Endodermal cell (in vitro differentiated cells): ENCODE results near the gene DLD. TPM values are rescaled to one million over a fixed set of nuclear protein-coding genes. Genes with fewer than 3 reads are reported as not detected.
A peak's percentile ranks its signal among the peaks of the same experiment; 100 is the strongest.

Experiments used
- DNase-seq: peaks from one replicate; pipeline ENCODE4 v3.0.0-alpha.2; 2017
- H3K27ac ChIP-seq: 2 replicates; pipeline ENCODE4 v1.5.1; 2013; ENCODE audit warnings: mild to moderate bottlenecking, low read depth, low read length, moderate library complexity
- H3K27me3 ChIP-seq: 2 replicates; pipeline ENCODE4 v1.6.1; 2013; ENCODE audit warnings: mild to moderate bottlenecking, low read length, moderate library complexity; ENCODE audit not compliant: insufficient read depth, control insufficient read depth, poor library complexity, severe bottlenecking
- H3K36me3 ChIP-seq: 2 replicates; pipeline ENCODE4 v1.7.0; 2013; ENCODE audit warnings: mild to moderate bottlenecking, low read length, moderate library complexity; ENCODE audit not compliant: control insufficient read depth, insufficient read depth
- H3K4me1 ChIP-seq: one replicate; pipeline ENCODE4 v1.7.0; 2013; ENCODE audit warnings: low read length; ENCODE audit not compliant: control insufficient read depth, insufficient read depth
- H3K4me3 ChIP-seq: 2 replicates; pipeline ENCODE4 v1.5.1; 2013; ENCODE audit warnings: mild to moderate bottlenecking, low read length, moderate library complexity
- H3K9ac ChIP-seq: 2 replicates; pipeline ENCODE4 v1.6.1; 2013; ENCODE audit warnings: mild to moderate bottlenecking, low read length, moderate library complexity; ENCODE audit not compliant: poor library complexity, severe bottlenecking; ENCODE audit errors: extremely low read depth
- H3K9me3 ChIP-seq: 2 replicates; pipeline ENCODE4 v1.6.1; 2013; ENCODE audit warnings: mild to moderate bottlenecking, low read length, moderate library complexity; ENCODE audit not compliant: control insufficient read depth
- H3K27ac Mint-ChIP-seq: 2 replicates; pipeline ENCODE4 v1.8.0; 2020; ENCODE audit warnings: mixed read lengths
- H3K27me3 Mint-ChIP-seq: 2 replicates; pipeline ENCODE4 v1.8.0; 2021; ENCODE audit warnings: mild to moderate bottlenecking, mixed read lengths; ENCODE audit not compliant: insufficient read depth
- H3K36me3 Mint-ChIP-seq: 2 replicates; pipeline ENCODE4 v1.8.0; 2020; ENCODE audit warnings: low read depth, mixed read lengths
- H3K4me1 Mint-ChIP-seq: 2 replicates; pipeline ENCODE4 v1.8.0; 2020; ENCODE audit warnings: mixed read lengths
- H3K4me3 Mint-ChIP-seq: 2 replicates; pipeline ENCODE4 v1.8.0; 2020; ENCODE audit warnings: mild to moderate bottlenecking, moderate library complexity, mixed read lengths
- H3K9me3 Mint-ChIP-seq: 2 replicates; pipeline ENCODE4 v1.8.0; 2020; ENCODE audit warnings: mild to moderate bottlenecking, mixed read lengths
- WGBS, 2 experiments: methylation state at CpG; one replicate each; pipeline versions ENCODE4 v1.1.5 to v1.1.7; 2013; ENCODE audit warnings: missing lambda C conversion rate in 2 of 2, mixed read lengths in 1 of 2; ENCODE audit not compliant: insufficient coverage in 1 of 2, insufficient read length in 1 of 2; 5-methylcytosine and 5-hydroxymethylcytosine counted together
- total RNA-seq, 2 donors: library from RNA; stranded (reverse); fragmentation: NEBNext Ultra II Directional in 1 of 2; extraction: Animal tissue kit (Norgen Biotek cat#: 25700) in 1 of 2; gene quantifications; 2 replicates in 1 of 2; 3 replicates in 1 of 2; pipeline ENCODE4 v1.2.1, GENCODE V29; 2021
- TF ChIP-seq, protein P1 (sequence below): fragments of 200-600 bp; sonication (generic); conservative IDR thresholded peaks from 2 replicates; pipeline ENCODE4 v1.5.0; 2021; ENCODE audit warnings: antibody characterized with exemption, mild to moderate bottlenecking

Gene DLD
- total RNA-seq, 2 donors from 2014 or later = 82.4 to 82.5 TPM

- Mint-ChIP-seq H3K4me1 (no peaks in the 10 kb centered on the region), H3K27me3 (no peaks in the 10 kb centered on the region), H3K27ac (no peak overlapping the region), H3K4me3 (no peak overlapping the region), H3K9me3 (no peaks in the 10 kb centered on the region), H3K36me3 (no peaks in the 10 kb centered on the region)
- Histone ChIP-seq H3K36me3 (no peaks in the 10 kb centered on the region), H3K27ac (no peak overlapping the region), H3K27me3 (no peaks in the 10 kb centered on the region), H3K4me3 (no peak overlapping the region), H3K9me3 (no peaks in the 10 kb centered on the region), H3K4me1 (no peaks in the 10 kb centered on the region), H3K9ac (no peak overlapping the region)
- no peak for DNase-seq
- 92 to 96% methylated on average over 3 to 5 of the region's 5 CpGs for WGBS, 2 experiments
- TF ChIP-seq, protein P1, sequence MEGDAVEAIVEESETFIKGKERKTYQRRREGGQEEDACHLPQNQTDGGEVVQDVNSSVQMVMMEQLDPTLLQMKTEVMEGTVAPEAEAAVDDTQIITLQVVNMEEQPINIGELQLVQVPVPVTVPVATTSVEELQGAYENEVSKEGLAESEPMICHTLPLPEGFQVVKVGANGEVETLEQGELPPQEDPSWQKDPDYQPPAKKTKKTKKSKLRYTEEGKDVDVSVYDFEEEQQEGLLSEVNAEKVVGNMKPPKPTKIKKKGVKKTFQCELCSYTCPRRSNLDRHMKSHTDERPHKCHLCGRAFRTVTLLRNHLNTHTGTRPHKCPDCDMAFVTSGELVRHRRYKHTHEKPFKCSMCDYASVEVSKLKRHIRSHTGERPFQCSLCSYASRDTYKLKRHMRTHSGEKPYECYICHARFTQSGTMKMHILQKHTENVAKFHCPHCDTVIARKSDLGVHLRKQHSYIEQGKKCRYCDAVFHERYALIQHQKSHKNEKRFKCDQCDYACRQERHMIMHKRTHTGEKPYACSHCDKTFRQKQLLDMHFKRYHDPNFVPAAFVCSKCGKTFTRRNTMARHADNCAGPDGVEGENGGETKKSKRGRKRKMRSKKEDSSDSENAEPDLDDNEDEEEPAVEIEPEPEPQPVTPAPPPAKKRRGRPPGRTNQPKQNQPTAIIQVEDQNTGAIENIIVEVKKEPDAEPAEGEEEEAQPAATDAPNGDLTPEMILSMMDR = no peak
These were observed 13.1 kb upstream of the DLD start for GRCh38 chr7:107877731-107878382.

DNA sequence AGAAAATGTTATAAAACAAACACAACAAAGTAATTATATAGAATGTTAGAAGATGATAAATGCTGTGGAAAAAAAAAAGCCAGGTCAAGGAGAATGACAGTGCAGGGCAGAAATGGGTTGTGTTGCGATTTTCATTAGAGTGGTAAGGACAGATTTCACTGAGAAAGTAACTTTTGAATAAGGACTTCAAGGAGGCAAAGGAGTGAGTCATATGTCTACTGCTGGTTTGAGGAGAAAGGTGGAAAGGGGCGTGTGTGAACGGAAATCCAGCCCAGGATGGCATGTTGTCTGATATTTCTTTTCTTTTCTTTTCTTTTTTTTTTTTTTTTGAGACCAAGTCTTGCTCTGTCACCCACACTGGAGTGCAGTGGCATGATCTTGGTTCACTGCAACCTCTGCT, 12.3 kb upstream of the DLD start:
- no peaks in the 10 kb centered on the region for H3K9me3 ChIP-seq
- H3K27ac ChIP-seq = no peak overlapping the region
- H3K27me3 ChIP-seq = no peaks in the 10 kb centered on the region
- DNase-seq = no peak
- no peaks in the 10 kb centered on the region for H3K4me1 ChIP-seq
- Mint-ChIP-seq H3K36me3 (no peaks in the 10 kb centered on the region), H3K9me3 (no peaks in the 10 kb centered on the region), H3K27me3 (no peaks in the 10 kb centered on the region), H3K4me1 (no peaks in the 10 kb centered on the region), H3K4me3 (no peak overlapping the region), H3K27ac (no peak overlapping the region)
- H3K9ac ChIP-seq = no peak overlapping the region
- TF ChIP-seq, protein P1 = no peak
- H3K4me3 ChIP-seq = no peak overlapping the region
- WGBS, 2 experiments = 93 to 100% methylated on average over 1 to 3 of the region's 3 CpGs
- H3K36me3 ChIP-seq = no peaks in the 10 kb centered on the region

DNA sequence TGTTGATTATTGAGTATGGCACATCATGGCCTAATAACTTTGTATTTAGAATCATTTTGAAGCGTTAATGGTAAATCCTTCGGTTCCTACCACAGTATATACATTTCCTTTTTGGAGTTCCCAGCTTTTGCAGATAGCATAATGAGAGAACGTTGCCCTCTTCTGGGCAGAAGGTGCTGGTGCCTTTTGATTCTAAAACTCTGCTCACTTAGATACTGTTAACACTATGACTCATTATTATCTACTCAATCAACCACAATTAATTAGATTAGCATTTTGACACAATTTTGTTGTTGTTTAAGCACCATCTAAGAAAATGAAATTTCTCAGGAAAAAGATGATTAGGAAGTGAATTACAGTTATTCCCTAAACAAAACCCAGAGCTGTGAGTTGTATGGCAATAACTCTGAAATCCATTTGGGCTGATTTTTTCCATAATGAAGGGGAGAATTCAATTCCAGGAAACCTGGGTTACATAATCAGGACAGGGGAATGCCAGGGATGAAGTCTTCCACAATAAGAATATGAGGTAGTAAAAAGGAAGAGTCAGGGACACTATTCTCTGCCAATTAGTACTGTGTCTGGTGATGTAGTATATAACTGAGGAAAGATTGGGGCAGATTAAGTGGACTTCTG, 11.5 kb upstream of the DLD start:
- Mint-ChIP-seq H3K27me3 (no peaks in the 10 kb centered on the region), H3K9me3 (no peaks in the 10 kb centered on the region), H3K4me1 (no peaks in the 10 kb centered on the region), H3K4me3 (no peak overlapping the region), H3K36me3 (no peaks in the 10 kb centered on the region), H3K27ac (no peak overlapping the region)
- TF ChIP-seq, protein P1 = peak; percentile 91
- Histone ChIP-seq H3K9ac (no peak overlapping the region), H3K36me3 (no peaks in the 10 kb centered on the region), H3K4me3 (no peak overlapping the region), H3K27ac (no peak overlapping the region), H3K9me3 (no peaks in the 10 kb centered on the region), H3K4me1 (no peaks in the 10 kb centered on the region), H3K27me3 (peaks cover 5% of the 10 kb centered on the region)
- DNase-seq = peak; percentile 64
- 0 to 25% methylated on average over 1 to 3 of the region's 3 CpGs for WGBS, 2 experiments
